ENCODE measurements around the gene COX11. TPM values are rescaled to one million over a fixed set of nuclear protein-coding genes. Genes with fewer than 3 reads are reported as not detected.

Gene COX11
- total and polyA plus RNA-seq, 12 donors: 18.9 to 64.6 (median 55.8) TPM

DNA sequence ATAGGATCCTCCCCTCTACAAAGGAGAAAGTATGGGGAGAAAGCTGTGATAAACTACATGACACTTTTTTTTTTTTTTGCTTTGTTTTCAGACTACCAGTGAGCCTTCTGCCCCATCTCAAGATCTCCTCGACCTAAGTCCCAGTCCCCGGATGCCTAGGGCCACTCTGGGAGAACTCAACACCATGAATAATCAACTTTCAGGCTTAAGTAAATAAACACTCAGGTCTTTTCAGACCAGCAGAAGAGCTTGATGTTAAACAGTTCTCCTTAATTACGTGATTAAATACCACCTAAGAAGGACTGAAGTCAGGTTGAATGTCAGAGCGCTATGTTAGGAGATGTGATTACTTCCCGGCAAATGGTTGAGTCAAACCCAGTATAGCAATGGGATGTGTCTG is 31.4 kb downstream of the COX11 start:
- intact Hi-C loops (cut with DNase I): no loop called here
- Histone ChIP-seq H3K27me3 (no peaks in the 10 kb centered on the region), H3K27ac (no peak overlapping the region), H3K36me3 (peaks cover 0 to 51% (median 0%) of the 10 kb centered on the region in 9 donors), H3K4me1 (no peaks in the 10 kb centered on the region), H3K4me3 (no peak overlapping the region), H3K9me3 (no peaks in the 10 kb centered on the region)
- 59 to 64% methylated on average over 5 of the region's 5 CpGs for WGBS, 2 donors
- DNase-seq: no peak
- TF ChIP-seq, protein P1, sequence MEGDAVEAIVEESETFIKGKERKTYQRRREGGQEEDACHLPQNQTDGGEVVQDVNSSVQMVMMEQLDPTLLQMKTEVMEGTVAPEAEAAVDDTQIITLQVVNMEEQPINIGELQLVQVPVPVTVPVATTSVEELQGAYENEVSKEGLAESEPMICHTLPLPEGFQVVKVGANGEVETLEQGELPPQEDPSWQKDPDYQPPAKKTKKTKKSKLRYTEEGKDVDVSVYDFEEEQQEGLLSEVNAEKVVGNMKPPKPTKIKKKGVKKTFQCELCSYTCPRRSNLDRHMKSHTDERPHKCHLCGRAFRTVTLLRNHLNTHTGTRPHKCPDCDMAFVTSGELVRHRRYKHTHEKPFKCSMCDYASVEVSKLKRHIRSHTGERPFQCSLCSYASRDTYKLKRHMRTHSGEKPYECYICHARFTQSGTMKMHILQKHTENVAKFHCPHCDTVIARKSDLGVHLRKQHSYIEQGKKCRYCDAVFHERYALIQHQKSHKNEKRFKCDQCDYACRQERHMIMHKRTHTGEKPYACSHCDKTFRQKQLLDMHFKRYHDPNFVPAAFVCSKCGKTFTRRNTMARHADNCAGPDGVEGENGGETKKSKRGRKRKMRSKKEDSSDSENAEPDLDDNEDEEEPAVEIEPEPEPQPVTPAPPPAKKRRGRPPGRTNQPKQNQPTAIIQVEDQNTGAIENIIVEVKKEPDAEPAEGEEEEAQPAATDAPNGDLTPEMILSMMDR (IDR thresholded peaks at IDR 0.05): no peak
- ATAC-seq: no peak

DNA sequence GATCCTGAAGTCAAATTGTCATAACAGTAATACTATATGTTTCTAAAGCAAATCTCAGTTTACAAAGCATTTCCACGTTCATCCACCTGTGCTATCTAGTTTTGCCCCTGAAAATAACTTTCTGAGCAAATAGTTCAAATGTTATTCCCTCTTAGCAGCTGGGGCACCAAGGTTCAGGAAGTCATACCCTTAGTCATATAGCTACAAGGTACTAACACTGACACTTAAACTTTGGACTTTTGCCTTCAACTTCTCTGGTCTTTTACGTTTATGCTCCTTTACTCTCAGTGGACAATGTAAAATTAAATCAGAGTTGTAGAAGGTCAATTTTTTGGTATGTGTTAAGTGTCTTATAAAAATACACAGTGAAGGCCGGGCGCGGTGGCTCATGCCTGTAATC is 33.0 kb downstream of the COX11 start:
- TF ChIP-seq, protein P1 (IDR thresholded peaks at IDR 0.05): no peak
- no peak overlapping the region for H3K4me3 ChIP-seq
- intact Hi-C loops (cut with DNase I): no loop called here
- no peak overlapping the region for H3K27ac ChIP-seq
- H3K36me3 ChIP-seq: peaks cover 0 to 56% (median 0%) of the 10 kb centered on the region in 9 donors
- no peaks in the 10 kb centered on the region for H3K27me3 ChIP-seq
- DNase-seq (no peak), ATAC-seq (no peak)
- H3K9me3 ChIP-seq: no peaks in the 10 kb centered on the region
- WGBS, 2 donors: 91 to 92% methylated on average over 5 of the region's 5 CpGs
- no peaks in the 10 kb centered on the region for H3K4me1 ChIP-seq

GRCh38 chr17:54933921-54934320 is 34.5 kb downstream of the COX11 start:
- H3K4me3 ChIP-seq: no peak overlapping the region
- H3K4me1 ChIP-seq: no peaks in the 10 kb centered on the region
- no peak overlapping the region for H3K27ac ChIP-seq
- TF ChIP-seq, protein P1 (IDR thresholded peaks at IDR 0.05): no peak
- ATAC-seq: no peak
- 72 to 82% methylated on average over 3 of the region's 3 CpGs for WGBS, 2 donors
- H3K36me3 ChIP-seq: peaks cover 0 to 46% (median 0%) of the 10 kb centered on the region in 9 donors
- no peaks in the 10 kb centered on the region for H3K9me3 ChIP-seq
- DNase-seq: no peak
- no peaks in the 10 kb centered on the region for H3K27me3 ChIP-seq
- intact Hi-C loops (cut with DNase I): no loop called here

DNA sequence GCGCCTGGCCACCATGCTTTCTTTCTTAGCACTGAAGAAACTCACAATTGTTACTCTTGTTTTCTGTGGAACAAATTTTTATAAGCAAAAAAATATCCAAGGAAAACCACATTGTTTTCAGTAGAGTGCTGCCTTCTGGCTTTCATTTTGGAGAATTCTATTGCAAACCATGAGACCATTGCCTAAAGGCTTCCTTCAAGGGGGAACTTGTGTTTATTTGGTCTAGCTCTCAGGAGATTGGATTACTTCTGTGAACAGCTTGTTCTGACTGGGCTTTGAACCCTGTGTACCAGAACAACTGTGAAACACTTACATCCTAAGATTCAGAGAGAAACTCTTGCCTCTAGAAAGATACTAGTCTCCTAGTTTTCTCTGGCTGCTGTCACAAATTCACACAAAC is 35.7 kb downstream of the COX11 start:
- Histone ChIP-seq H3K4me3 (no peak overlapping the region), H3K27ac (no peak overlapping the region), H3K27me3 (no peaks in the 10 kb centered on the region), H3K9me3 (no peaks in the 10 kb centered on the region), H3K4me1 (no peaks in the 10 kb centered on the region), H3K36me3 (peaks cover 0 to 42% (median 0%) of the 10 kb centered on the region in 9 donors)
- intact Hi-C loops (cut with DNase I): no loop called here
- TF ChIP-seq, protein P1 (IDR thresholded peaks at IDR 0.05): no peak
- no peak for DNase-seq
- WGBS, 2 donors: 93 to 98% methylated on average over 1 of the region's 1 CpG
- ATAC-seq: no peak

Measured in heart right ventricle (tissue), 16 donors.